ENCODE data around the gene ARFGEF2. TPM values are rescaled to one million over a fixed set of nuclear protein-coding genes. Genes with fewer than 3 reads are reported as not detected.
"Not testable (repeated sequence)": the region's sequence is repeated elsewhere in the genome, so short reads cannot be mapped to it uniquely, and the experiment has no call there.

ARFGEF2 gene
- total and polyA plus RNA-seq, 2 of the 8 experiments (the other 6 are each of a cell fraction or from before 2014, with no cell fraction given): 8.1 to 21.8 TPM

- Histone ChIP-seq H3K79me2 (ENCODE audit: control insufficient read depth in 1 of 2, insufficient read depth in 2 of 2, low read length in 2 of 2) (peaks cover 10 to 65% of the 10 kb centered on the region in 2 experiments), H4K20me1 (replicated peaks in 1 of 2; ENCODE audit: control insufficient read depth in 1 of 2, insufficient read depth in 2 of 2, low read length in 2 of 2) (peaks cover 8 to 22% of the 10 kb centered on the region in 2 experiments), H3K79me1 (ENCODE audit: low read depth, low read length) (peaks cover 29% of the 10 kb centered on the region)
- H3K23ac ChIP-seq (ENCODE audit: insufficient read length); H2BK12ac ChIP-seq (ENCODE audit: low read depth, low read length); H3K36me3 ChIP-seq (ENCODE audit: control insufficient read depth in 2 of 4, insufficient read depth in 4 of 4, low read length in 3 of 4); H3K18ac ChIP-seq (ENCODE audit: extremely low read depth, low read length); H3K9ac ChIP-seq (replicated peaks in 1 of 4; ENCODE audit: extremely low read depth in 1 of 4, low read depth in 3 of 4, low read length in 3 of 4); H3K23me2 ChIP-seq (ENCODE audit: low read depth, low read length); POLR2A ChIA-PET (ENCODE audit: partially characterized antibody); H3K4me2 ChIP-seq (ENCODE audit: insufficient read depth in 1 of 2, low read depth in 2 of 2, low read length in 2 of 2); H2BK5ac ChIP-seq (ENCODE audit: low read depth, low read length); H4K91ac ChIP-seq (replicated peaks; ENCODE audit: insufficient read length, low read length); H3K56ac ChIP-seq (replicated peaks; ENCODE audit: insufficient read length, low read depth, low read length); H2BK120ac ChIP-seq (replicated peaks; ENCODE audit: low read depth, low read length); H3K4ac ChIP-seq (replicated peaks; ENCODE audit: insufficient read length, low read depth, low read length); H3K27me3 ChIP-seq (replicated peaks in 1 of 4; ENCODE audit: control insufficient read depth in 3 of 4, extremely low read depth in 1 of 4, insufficient read depth in 3 of 4, low read length in 3 of 4); H3K4me3 ChIP-seq (ENCODE audit: extremely low read depth in 1 of 4, insufficient read depth in 2 of 4, low read depth in 3 of 4, low read length in 4 of 4); FAIRE-seq; DNase-seq (ENCODE audit: low read depth in 1 of 2, low spot score in 2 of 2); H3K9me3 ChIP-seq (ENCODE audit: insufficient read depth in 2 of 2, low read depth in 1 of 2, low read length in 1 of 2); H2BK20ac ChIP-seq (ENCODE audit: low read length); H3K14ac ChIP-seq (ENCODE audit: insufficient read length); H2AFZ ChIP-seq (ENCODE audit: low read length); H2AK5ac ChIP-seq (ENCODE audit: low read depth, low read length); H4K5ac ChIP-seq (ENCODE audit: insufficient read length, low read depth, low read length); H2BK15ac ChIP-seq (ENCODE audit: low read length); H3K27ac ChIP-seq (ENCODE audit: low read depth, low read length); H3K4me1 ChIP-seq (replicated peaks in 1 of 4; ENCODE audit: control insufficient read depth in 3 of 4, insufficient read depth in 4 of 4, low read length in 3 of 4); H4K8ac ChIP-seq (ENCODE audit: extremely low read depth, insufficient read depth, low read length): not testable (repeated sequence)
- CTCF ChIA-PET (ENCODE audit: partially characterized antibody): interaction anchor here (1.2 kb wide), 1 partner anchor 14 kb away, joined by 6 read pairs; no protein-coding TSS in a partner anchor
- 89% methylated on average over 5 of the region's 5 CpGs; no CpG with 5 or more reads in 1 of the 2 experiments for WGBS, 2 experiments (ENCODE audit: extremely low coverage in 1 of 2, insufficient coverage in 1 of 2, insufficient read length in 1 of 2, insufficient replicate concordance in 2 of 2, low coverage in 1 of 2, low lambda C conversion rate in 2 of 2, missing lambda C conversion rate in 1 of 2)
Observed at GRCh38 chr20:48934273-48934877, 12.9 kb downstream of the ARFGEF2 start.

DNA sequence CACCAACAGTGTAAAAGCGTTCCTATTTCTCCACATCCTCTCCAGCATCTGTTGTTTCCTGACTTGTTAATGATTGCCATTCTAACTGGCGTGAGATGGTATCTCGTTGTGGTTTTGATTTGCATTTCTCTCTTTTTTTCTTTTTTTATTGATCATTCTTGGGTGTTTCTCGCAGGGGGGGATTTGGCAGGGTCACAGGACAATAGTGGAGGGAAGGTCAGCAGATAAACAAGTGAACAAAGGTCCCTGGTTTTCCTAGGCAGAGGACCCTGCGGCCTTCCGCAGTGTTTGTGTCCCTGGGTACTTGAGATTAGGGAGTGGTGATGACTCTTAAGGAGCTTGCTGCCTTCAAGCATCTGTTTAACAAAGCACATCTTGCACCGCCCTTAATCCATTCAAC lies 13.5 kb downstream of the ARFGEF2 start:
- H3K23me2 ChIP-seq (ENCODE audit: low read depth, low read length); H3K4ac ChIP-seq (replicated peaks; ENCODE audit: insufficient read length, low read depth, low read length); H3K4me2 ChIP-seq (ENCODE audit: insufficient read depth in 1 of 2, low read depth in 2 of 2, low read length in 2 of 2); H2BK20ac ChIP-seq (ENCODE audit: low read length); POLR2A ChIA-PET (ENCODE audit: partially characterized antibody); H2AK5ac ChIP-seq (ENCODE audit: low read depth, low read length); H3K23ac ChIP-seq (ENCODE audit: insufficient read length); H3K56ac ChIP-seq (replicated peaks; ENCODE audit: insufficient read length, low read depth, low read length); H3K18ac ChIP-seq (ENCODE audit: extremely low read depth, low read length); H4K5ac ChIP-seq (ENCODE audit: insufficient read length, low read depth, low read length); H3K14ac ChIP-seq (ENCODE audit: insufficient read length); H3K9me3 ChIP-seq (ENCODE audit: insufficient read depth in 2 of 2, low read depth in 1 of 2, low read length in 1 of 2); CTCF ChIA-PET (ENCODE audit: partially characterized antibody); H4K8ac ChIP-seq (ENCODE audit: extremely low read depth, insufficient read depth, low read length); H2BK12ac ChIP-seq (ENCODE audit: low read depth, low read length); H3K27me3 ChIP-seq (replicated peaks in 1 of 4; ENCODE audit: control insufficient read depth in 3 of 4, extremely low read depth in 1 of 4, insufficient read depth in 3 of 4, low read length in 3 of 4); H2AFZ ChIP-seq (ENCODE audit: low read length); H2BK5ac ChIP-seq (ENCODE audit: low read depth, low read length); FAIRE-seq; H4K91ac ChIP-seq (replicated peaks; ENCODE audit: insufficient read length, low read length); H3K27ac ChIP-seq (ENCODE audit: low read depth, low read length); DNase-seq (ENCODE audit: low read depth in 1 of 2, low spot score in 2 of 2); H3K36me3 ChIP-seq (ENCODE audit: control insufficient read depth in 2 of 4, insufficient read depth in 4 of 4, low read length in 3 of 4); H3K9ac ChIP-seq (replicated peaks in 1 of 4; ENCODE audit: extremely low read depth in 1 of 4, low read depth in 3 of 4, low read length in 3 of 4); H2BK15ac ChIP-seq (ENCODE audit: low read length); H3K4me3 ChIP-seq (ENCODE audit: extremely low read depth in 1 of 4, insufficient read depth in 2 of 4, low read depth in 3 of 4, low read length in 4 of 4); H3K4me1 ChIP-seq (replicated peaks in 1 of 4; ENCODE audit: control insufficient read depth in 3 of 4, insufficient read depth in 4 of 4, low read length in 3 of 4); H2BK120ac ChIP-seq (replicated peaks; ENCODE audit: low read depth, low read length): not testable (repeated sequence)
- peaks cover 23% of the 10 kb centered on the region for H3K79me1 ChIP-seq (ENCODE audit: low read depth, low read length)
- WGBS, 2 experiments (ENCODE audit: extremely low coverage in 1 of 2, insufficient coverage in 1 of 2, insufficient read length in 1 of 2, insufficient replicate concordance in 2 of 2, low coverage in 1 of 2, low lambda C conversion rate in 2 of 2, missing lambda C conversion rate in 1 of 2): 92% methylated on average over 7 of the region's 7 CpGs; no CpG with 5 or more reads in 1 of the 2 experiments
- H3K79me2 ChIP-seq (ENCODE audit: control insufficient read depth in 1 of 2, insufficient read depth in 2 of 2, low read length in 2 of 2): peaks cover 10 to 65% of the 10 kb centered on the region in 2 experiments
- peaks cover 8 to 24% of the 10 kb centered on the region in 2 experiments for H4K20me1 ChIP-seq (replicated peaks in 1 of 2; ENCODE audit: control insufficient read depth in 1 of 2, insufficient read depth in 2 of 2, low read length in 2 of 2)

Data from H1 (cell line).